GM12872 (cell line): ENCODE measurements around the gene C6orf58.

ENCODE experiments used
- TF ChIP-seq, protein P1 (sequence below): IDR thresholded peaks from 3 replicates; pipeline ENCODE4 v1.5.1; 2011; ENCODE audit warnings: low read depth, mild to moderate bottlenecking, low read length, moderate library complexity; ENCODE audit not compliant: insufficient read depth

The C6orf58 gene

DNA sequence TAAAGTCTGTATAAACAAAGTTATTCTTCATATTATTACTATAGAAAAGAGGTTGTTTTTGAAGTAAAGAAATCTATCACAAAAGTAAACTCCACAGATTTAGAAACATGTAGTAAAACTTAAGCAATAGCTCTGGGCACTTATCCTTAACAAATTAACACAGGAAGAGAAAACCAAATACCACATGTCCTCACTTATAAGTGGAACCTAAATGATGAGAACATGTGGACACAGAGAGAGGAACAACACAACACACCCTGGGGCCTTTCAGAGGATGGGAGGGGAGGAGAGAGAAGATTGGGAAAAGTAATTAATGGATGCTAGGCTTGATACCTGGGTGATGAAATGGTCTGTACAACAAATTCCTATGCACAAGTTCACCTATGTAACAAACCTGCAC lies 57.2 kb downstream of the C6orf58 start:
- TF ChIP-seq, protein P1, sequence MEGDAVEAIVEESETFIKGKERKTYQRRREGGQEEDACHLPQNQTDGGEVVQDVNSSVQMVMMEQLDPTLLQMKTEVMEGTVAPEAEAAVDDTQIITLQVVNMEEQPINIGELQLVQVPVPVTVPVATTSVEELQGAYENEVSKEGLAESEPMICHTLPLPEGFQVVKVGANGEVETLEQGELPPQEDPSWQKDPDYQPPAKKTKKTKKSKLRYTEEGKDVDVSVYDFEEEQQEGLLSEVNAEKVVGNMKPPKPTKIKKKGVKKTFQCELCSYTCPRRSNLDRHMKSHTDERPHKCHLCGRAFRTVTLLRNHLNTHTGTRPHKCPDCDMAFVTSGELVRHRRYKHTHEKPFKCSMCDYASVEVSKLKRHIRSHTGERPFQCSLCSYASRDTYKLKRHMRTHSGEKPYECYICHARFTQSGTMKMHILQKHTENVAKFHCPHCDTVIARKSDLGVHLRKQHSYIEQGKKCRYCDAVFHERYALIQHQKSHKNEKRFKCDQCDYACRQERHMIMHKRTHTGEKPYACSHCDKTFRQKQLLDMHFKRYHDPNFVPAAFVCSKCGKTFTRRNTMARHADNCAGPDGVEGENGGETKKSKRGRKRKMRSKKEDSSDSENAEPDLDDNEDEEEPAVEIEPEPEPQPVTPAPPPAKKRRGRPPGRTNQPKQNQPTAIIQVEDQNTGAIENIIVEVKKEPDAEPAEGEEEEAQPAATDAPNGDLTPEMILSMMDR: no peak

DNA sequence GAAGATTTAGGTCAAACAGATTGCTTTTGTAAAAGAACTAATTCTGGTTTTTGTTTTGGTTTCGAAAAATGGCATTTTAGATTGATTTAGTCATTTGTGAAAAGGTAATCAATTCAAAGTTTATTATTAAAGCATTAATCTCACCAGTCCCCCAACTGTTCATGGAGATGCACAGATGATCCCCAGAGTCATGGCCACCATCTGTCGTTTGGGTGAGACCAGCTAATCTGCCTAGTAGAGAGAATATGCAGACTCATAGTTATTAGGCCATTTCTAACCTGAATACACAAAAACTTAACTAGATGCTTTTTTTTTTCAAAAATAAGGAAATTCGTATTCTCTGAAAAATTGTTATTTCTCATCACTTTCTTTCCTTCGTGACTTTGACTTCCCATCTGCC lies 58.1 kb downstream of the C6orf58 start:
- TF ChIP-seq, protein P1: no peak

DNA sequence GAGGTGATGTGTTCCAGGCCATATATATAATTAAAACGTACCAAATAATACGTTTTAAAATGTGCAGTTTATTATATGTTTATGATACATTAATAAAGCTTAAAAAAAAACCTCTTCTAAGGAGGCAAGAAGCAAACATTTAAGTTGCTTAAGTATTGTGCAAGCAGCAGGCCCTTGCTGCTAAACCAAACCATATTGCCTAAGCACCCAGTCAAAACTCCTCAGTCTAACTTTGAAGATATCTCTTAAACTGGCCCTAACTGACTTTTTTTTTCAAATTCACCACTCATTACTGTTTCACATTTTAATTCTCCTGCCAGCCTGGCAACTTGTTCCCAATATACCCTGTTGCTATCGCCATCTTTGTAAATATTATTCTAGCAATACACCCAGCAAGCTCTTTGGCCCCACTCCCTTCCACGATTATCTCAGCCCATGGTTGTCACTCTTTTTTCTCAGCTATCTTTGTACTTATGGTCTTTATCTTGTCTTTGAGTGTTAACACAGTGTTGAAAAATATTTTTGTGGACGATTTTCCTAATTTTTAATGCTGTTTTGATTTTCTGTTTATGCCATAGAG lies 60.9 kb downstream of the C6orf58 start:
- TF ChIP-seq, protein P1: no peak
